ENCODE data around the gene LRRC37A3.

GRCh38 chr17:64920026-64920418 is 744 bp upstream of the LRRC37A3 start:
- TF ChIP-seq CTCF (IDR thresholded peaks at IDR 0.05): no peak
- no peak for TF ChIP-seq POLR2A (IDR thresholded peaks at IDR 0.05)
